Measurements from ENCODE around the gene PDIA5. TPM values are rescaled to one million over a fixed set of nuclear protein-coding genes. Genes with fewer than 3 reads are reported as not detected.

Gene PDIA5
- total and polyA plus RNA-seq, 4 donors = 36.8 to 94.6 (median 63.3) TPM

DNA sequence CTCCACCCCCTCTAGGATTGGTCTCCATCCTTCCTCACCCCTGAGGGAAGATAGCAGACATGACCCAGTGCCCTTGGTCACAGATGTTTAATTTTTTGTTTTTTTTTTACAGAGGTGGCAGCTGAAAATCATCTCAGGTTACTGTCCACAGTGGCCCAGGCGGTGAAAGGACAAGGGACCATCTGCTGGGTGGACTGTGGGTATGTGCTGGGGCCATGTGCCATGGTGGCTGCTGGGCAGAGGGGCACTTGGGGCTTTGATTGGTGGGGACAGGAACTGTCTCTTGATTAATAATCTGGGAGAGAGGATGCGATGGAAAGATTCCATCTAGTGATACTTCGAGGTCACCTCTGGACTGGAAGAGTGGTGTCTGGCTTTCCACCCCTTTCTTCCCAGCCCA lies 25.4 kb downstream of the PDIA5 start:
- Histone ChIP-seq H3K27ac (ENCODE audit: low read depth in 1 of 2, low read length in 2 of 2) (no peak overlapping the region), H3K9ac (ENCODE audit: low read depth in 1 of 2, low read length in 2 of 2) (no peak overlapping the region), H3K4me3 (ENCODE audit: low read depth in 1 of 3, low read length in 3 of 3) (no peak overlapping the region), H3K36me3 (ENCODE audit: control insufficient read depth in 4 of 4, insufficient read depth in 3 of 4, low read depth in 1 of 4, low read length in 3 of 4) (peaks cover 6 to 26% (median 23%) of the 10 kb centered on the region in 4 donors), H3K9me3 (ENCODE audit: control insufficient read depth in 4 of 4, low read length in 3 of 4) (no peaks in the 10 kb centered on the region), H3K27me3 (ENCODE audit: control insufficient read depth in 4 of 4, insufficient read depth in 4 of 4, low read length in 3 of 4) (no peaks in the 10 kb centered on the region), H3K4me1 (ENCODE audit: control insufficient read depth in 4 of 4, insufficient read depth in 4 of 4, low read length in 3 of 4) (peaks cover 17 to 72% (median 58%) of the 10 kb centered on the region in 4 donors)
- TF ChIP-seq YY1 (IDR thresholded peaks at IDR 0.05) (no peak), JUND (IDR thresholded peaks at IDR 0.05) (no peak), FOXA1 (IDR thresholded peaks at IDR 0.05) (no peak), FOXA2 (IDR thresholded peaks at IDR 0.05) (no peak), GABPA (IDR thresholded peaks at IDR 0.05 in 1 of 2, conservative IDR thresholded peaks at IDR 0.05 in 1 of 2) (no peak), RXRA (IDR thresholded peaks at IDR 0.05) (no peak), RAD21 (IDR thresholded peaks at IDR 0.05) (no peak), NR2F2 (IDR thresholded peaks at IDR 0.05) (no peak), TAF1 (conservative IDR thresholded peaks at IDR 0.05) (no peak), HNF4G (IDR thresholded peaks at IDR 0.05) (no peak)
- TF ChIP-seq, protein P1, sequence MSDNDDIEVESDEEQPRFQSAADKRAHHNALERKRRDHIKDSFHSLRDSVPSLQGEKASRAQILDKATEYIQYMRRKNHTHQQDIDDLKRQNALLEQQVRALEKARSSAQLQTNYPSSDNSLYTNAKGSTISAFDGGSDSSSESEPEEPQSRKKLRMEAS (IDR thresholded peaks at IDR 0.05) = no peak
- TF ChIP-seq, protein P2, sequence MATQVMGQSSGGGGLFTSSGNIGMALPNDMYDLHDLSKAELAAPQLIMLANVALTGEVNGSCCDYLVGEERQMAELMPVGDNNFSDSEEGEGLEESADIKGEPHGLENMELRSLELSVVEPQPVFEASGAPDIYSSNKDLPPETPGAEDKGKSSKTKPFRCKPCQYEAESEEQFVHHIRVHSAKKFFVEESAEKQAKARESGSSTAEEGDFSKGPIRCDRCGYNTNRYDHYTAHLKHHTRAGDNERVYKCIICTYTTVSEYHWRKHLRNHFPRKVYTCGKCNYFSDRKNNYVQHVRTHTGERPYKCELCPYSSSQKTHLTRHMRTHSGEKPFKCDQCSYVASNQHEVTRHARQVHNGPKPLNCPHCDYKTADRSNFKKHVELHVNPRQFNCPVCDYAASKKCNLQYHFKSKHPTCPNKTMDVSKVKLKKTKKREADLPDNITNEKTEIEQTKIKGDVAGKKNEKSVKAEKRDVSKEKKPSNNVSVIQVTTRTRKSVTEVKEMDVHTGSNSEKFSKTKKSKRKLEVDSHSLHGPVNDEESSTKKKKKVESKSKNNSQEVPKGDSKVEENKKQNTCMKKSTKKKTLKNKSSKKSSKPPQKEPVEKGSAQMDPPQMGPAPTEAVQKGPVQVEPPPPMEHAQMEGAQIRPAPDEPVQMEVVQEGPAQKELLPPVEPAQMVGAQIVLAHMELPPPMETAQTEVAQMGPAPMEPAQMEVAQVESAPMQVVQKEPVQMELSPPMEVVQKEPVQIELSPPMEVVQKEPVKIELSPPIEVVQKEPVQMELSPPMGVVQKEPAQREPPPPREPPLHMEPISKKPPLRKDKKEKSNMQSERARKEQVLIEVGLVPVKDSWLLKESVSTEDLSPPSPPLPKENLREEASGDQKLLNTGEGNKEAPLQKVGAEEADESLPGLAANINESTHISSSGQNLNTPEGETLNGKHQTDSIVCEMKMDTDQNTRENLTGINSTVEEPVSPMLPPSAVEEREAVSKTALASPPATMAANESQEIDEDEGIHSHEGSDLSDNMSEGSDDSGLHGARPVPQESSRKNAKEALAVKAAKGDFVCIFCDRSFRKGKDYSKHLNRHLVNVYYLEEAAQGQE (IDR thresholded peaks at IDR 0.05) = no peak
- TF ChIP-seq, protein P3, sequence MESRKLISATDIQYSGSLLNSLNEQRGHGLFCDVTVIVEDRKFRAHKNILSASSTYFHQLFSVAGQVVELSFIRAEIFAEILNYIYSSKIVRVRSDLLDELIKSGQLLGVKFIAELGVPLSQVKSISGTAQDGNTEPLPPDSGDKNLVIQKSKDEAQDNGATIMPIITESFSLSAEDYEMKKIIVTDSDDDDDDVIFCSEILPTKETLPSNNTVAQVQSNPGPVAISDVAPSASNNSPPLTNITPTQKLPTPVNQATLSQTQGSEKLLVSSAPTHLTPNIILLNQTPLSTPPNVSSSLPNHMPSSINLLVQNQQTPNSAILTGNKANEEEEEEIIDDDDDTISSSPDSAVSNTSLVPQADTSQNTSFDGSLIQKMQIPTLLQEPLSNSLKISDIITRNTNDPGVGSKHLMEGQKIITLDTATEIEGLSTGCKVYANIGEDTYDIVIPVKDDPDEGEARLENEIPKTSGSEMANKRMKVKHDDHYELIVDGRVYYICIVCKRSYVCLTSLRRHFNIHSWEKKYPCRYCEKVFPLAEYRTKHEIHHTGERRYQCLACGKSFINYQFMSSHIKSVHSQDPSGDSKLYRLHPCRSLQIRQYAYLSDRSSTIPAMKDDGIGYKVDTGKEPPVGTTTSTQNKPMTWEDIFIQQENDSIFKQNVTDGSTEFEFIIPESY (IDR thresholded peaks at IDR 0.05) = no peak
- TF ChIP-seq, protein P4, sequence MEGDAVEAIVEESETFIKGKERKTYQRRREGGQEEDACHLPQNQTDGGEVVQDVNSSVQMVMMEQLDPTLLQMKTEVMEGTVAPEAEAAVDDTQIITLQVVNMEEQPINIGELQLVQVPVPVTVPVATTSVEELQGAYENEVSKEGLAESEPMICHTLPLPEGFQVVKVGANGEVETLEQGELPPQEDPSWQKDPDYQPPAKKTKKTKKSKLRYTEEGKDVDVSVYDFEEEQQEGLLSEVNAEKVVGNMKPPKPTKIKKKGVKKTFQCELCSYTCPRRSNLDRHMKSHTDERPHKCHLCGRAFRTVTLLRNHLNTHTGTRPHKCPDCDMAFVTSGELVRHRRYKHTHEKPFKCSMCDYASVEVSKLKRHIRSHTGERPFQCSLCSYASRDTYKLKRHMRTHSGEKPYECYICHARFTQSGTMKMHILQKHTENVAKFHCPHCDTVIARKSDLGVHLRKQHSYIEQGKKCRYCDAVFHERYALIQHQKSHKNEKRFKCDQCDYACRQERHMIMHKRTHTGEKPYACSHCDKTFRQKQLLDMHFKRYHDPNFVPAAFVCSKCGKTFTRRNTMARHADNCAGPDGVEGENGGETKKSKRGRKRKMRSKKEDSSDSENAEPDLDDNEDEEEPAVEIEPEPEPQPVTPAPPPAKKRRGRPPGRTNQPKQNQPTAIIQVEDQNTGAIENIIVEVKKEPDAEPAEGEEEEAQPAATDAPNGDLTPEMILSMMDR (IDR thresholded peaks at IDR 0.05; ENCODE audit: low read depth, low read length, missing input control) = no peak
- DNase-seq (ENCODE audit: low spot score) = no peak
- 98% methylated on average over 3 of the region's 3 CpGs for WGBS

DNA sequence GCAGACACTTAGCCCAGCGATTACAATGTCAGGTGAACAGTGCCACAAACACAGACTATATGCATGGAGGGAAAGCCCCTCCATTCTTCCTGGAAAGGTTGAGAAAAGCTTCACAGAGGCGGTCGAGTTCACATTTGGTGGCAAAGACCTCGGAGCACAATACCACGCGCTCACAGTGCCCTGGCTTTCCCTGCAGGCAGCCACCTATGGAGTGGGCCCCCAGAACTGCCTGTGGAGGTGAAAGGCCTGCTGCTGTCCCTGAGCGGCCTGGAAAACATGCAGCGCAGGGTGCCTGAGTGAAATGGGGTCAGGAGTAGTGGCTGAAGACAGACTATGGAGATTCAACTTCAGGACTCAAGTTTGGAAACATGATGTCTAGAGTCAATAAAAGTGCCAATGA lies 26.9 kb downstream of the PDIA5 start:
- no peak for DNase-seq (ENCODE audit: low spot score)
- peaks cover 12 to 76% (median 61%) of the 10 kb centered on the region in 4 donors for H3K4me1 ChIP-seq (ENCODE audit: control insufficient read depth in 4 of 4, insufficient read depth in 4 of 4, low read length in 3 of 4)
- H3K9me3 ChIP-seq (ENCODE audit: control insufficient read depth in 4 of 4, low read length in 3 of 4) = no peaks in the 10 kb centered on the region
- H3K27ac ChIP-seq (ENCODE audit: low read depth in 1 of 2, low read length in 2 of 2) = no peak overlapping the region
- H3K27me3 ChIP-seq (ENCODE audit: control insufficient read depth in 4 of 4, insufficient read depth in 4 of 4, low read length in 3 of 4) = no peaks in the 10 kb centered on the region
- peaks cover 6 to 35% (median 23%) of the 10 kb centered on the region in 4 donors for H3K36me3 ChIP-seq (ENCODE audit: control insufficient read depth in 4 of 4, insufficient read depth in 3 of 4, low read depth in 1 of 4, low read length in 3 of 4)
- TF ChIP-seq, protein P5, sequence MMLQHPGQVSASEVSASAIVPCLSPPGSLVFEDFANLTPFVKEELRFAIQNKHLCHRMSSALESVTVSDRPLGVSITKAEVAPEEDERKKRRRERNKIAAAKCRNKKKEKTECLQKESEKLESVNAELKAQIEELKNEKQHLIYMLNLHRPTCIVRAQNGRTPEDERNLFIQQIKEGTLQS (IDR thresholded peaks at IDR 0.05) = no peak
- TF ChIP-seq, protein P3 (IDR thresholded peaks at IDR 0.05) = no peak
- TF ChIP-seq, protein P4 (IDR thresholded peaks at IDR 0.05; ENCODE audit: low read depth, low read length, missing input control) = no peak
- 94% methylated on average over 8 of the region's 8 CpGs for WGBS
- no peak overlapping the region for H3K4me3 ChIP-seq (ENCODE audit: low read depth in 1 of 3, low read length in 3 of 3)
- no peak overlapping the region for H3K9ac ChIP-seq (ENCODE audit: low read depth in 1 of 2, low read length in 2 of 2)
